Duodenal mucosa (tissue), 2 donors: ENCODE data around the gene CLEC2D.
A peak's percentile ranks its signal among the peaks of the same experiment; 100 is the strongest.
"Not testable (repeated sequence)": the region's sequence is repeated elsewhere in the genome, so short reads cannot be mapped to it uniquely, and the experiment has no call there.

Experiments
- H3K27ac ChIP-seq: one replicate; pipeline ENCODE4 v1.7.0; 2013; ENCODE audit warnings: low read depth, low read length
- H3K27me3 ChIP-seq, 2 donors: one replicate each; pipeline ENCODE4 v1.7.0; 2013; ENCODE audit warnings: low read length in 2 of 2, control low read depth in 1 of 2; ENCODE audit not compliant: insufficient read depth in 2 of 2, control insufficient read depth in 1 of 2
- H3K36me3 ChIP-seq, 2 donors: one replicate each; pipeline ENCODE4 v1.7.0; 2013; ENCODE audit warnings: low read length in 2 of 2, control low read depth in 1 of 2; ENCODE audit not compliant: insufficient read depth in 2 of 2, control insufficient read depth in 1 of 2
- H3K4me1 ChIP-seq, 2 donors: one replicate each; pipeline ENCODE4 v1.7.0; 2013; ENCODE audit warnings: low read length in 2 of 2, control low read depth in 1 of 2; ENCODE audit not compliant: insufficient read depth in 2 of 2, control insufficient read depth in 1 of 2
- H3K4me3 ChIP-seq, 2 donors: one replicate each; pipeline ENCODE4 v1.7.0; 2013; ENCODE audit warnings: low read length in 2 of 2, low read depth in 1 of 2
- H3K9ac ChIP-seq, 2 donors: one replicate each; pipeline ENCODE4 v1.7.0; 2013; ENCODE audit warnings: low read length in 2 of 2, low read depth in 1 of 2
- H3K9me3 ChIP-seq, 2 donors: one replicate each; pipeline ENCODE4 v1.7.0; 2013; ENCODE audit warnings: low read length in 2 of 2, control low read depth in 1 of 2; ENCODE audit not compliant: control insufficient read depth in 1 of 2

Gene CLEC2D

GRCh38 chr12:9642606-9643265, 26.8 kb upstream of the CLEC2D start:
- H3K27me3 ChIP-seq, result no peaks in the 10 kb centered on the region
- no peaks in the 10 kb centered on the region for H3K36me3 ChIP-seq
- H3K4me1 ChIP-seq, result peaks cover 0 to 5% of the 10 kb centered on the region in 2 donors

GRCh38 chr12:9643266-9643660, 26.2 kb upstream of the CLEC2D start:
- H3K4me1 ChIP-seq, result peaks cover 0 to 6% of the 10 kb centered on the region in 2 donors
- no peak overlapping the region for H3K4me3 ChIP-seq
- peaks cover 0 to 4% of the 10 kb centered on the region in 2 donors for H3K9me3 ChIP-seq
- no peak overlapping the region for H3K9ac ChIP-seq
- H3K36me3 ChIP-seq, result no peaks in the 10 kb centered on the region
- no peak overlapping the region for H3K27ac ChIP-seq
- H3K27me3 ChIP-seq, result no peaks in the 10 kb centered on the region

More at GRCh38 chr12:9642606-9643265, 26.8 kb upstream of the CLEC2D start:
- Histone ChIP-seq H3K4me3 (no peak overlapping the region), H3K9ac (no peak overlapping the region), H3K9me3 (peaks cover 0 to 4% of the 10 kb centered on the region in 2 donors), H3K27ac (no peak overlapping the region)

- peaks cover 0 to 18% of the 10 kb centered on the region in 2 donors for H3K4me1 ChIP-seq
- not testable (repeated sequence) for H3K27ac ChIP-seq, H3K9me3 ChIP-seq
Measured at GRCh38 chr12:9644985-9645551, 24.4 kb upstream of the CLEC2D start.

GRCh38 chr12:9646794-9647781, 22.4 kb upstream of the CLEC2D start:
- Histone ChIP-seq H3K4me1 (peaks cover 0 to 25% of the 10 kb centered on the region in 2 donors), H3K27me3 (no peaks in the 10 kb centered on the region), H3K27ac (peak overlapping the region; percentile 64), H3K36me3 (no peaks in the 10 kb centered on the region), H3K9ac (peak overlapping the region; percentile 68 to 86), H3K9me3 (peaks cover 0 to 4% of the 10 kb centered on the region in 2 donors), H3K4me3 (peak overlapping the region; percentile 82 to 88)

More at GRCh38 chr12:9644985-9645551, 24.4 kb upstream of the CLEC2D start:
- not testable (repeated sequence) for H3K9ac ChIP-seq, H3K27me3 ChIP-seq, H3K4me3 ChIP-seq, H3K36me3 ChIP-seq

- peak overlapping the region; percentile 64 for H3K27ac ChIP-seq
- no peaks in the 10 kb centered on the region for H3K27me3 ChIP-seq
- H3K9ac ChIP-seq, result peak overlapping the region; percentile 68 to 86
- peaks cover 0 to 25% of the 10 kb centered on the region in 2 donors for H3K4me1 ChIP-seq
- H3K4me3 ChIP-seq, result peak overlapping the region; percentile 82 to 88
- peaks cover 0 to 4% of the 10 kb centered on the region in 2 donors for H3K9me3 ChIP-seq
- H3K36me3 ChIP-seq, result no peaks in the 10 kb centered on the region
Measured at GRCh38 chr12:9647825-9648700, 21.4 kb upstream of the CLEC2D start.

GRCh38 chr12:9648701-9649531, 20.6 kb upstream of the CLEC2D start:
- H3K27ac ChIP-seq, result peak overlapping the region; percentile 64
- peaks cover 0 to 25% of the 10 kb centered on the region in 2 donors for H3K4me1 ChIP-seq
- H3K4me3 ChIP-seq, result peak overlapping the region; percentile 82 to 88
- no peaks in the 10 kb centered on the region for H3K27me3 ChIP-seq
- peaks cover 0 to 2% of the 10 kb centered on the region in 2 donors for H3K36me3 ChIP-seq
- H3K9me3 ChIP-seq, result peaks cover 0 to 4% of the 10 kb centered on the region in 2 donors
- H3K9ac ChIP-seq, result peak overlapping the region; percentile 68 to 86

- H3K27me3 ChIP-seq, result no peaks in the 10 kb centered on the region
- peaks cover 0 to 4% of the 10 kb centered on the region in 2 donors for H3K9me3 ChIP-seq
- H3K36me3 ChIP-seq, result peaks cover 0 to 9% of the 10 kb centered on the region in 2 donors
- H3K4me3 ChIP-seq, result peak overlapping the region; percentile 82 to 88
- H3K27ac ChIP-seq, result peak overlapping the region; percentile 48
- peaks cover 0 to 25% of the 10 kb centered on the region in 2 donors for H3K4me1 ChIP-seq
- peak overlapping the region; percentile 68 to 86 for H3K9ac ChIP-seq
Measured at GRCh38 chr12:9649532-9649940, 20.0 kb upstream of the CLEC2D start.

GRCh38 chr12:9650151-9650576, 19.3 kb upstream of the CLEC2D start:
- Histone ChIP-seq H3K27me3 (no peaks in the 10 kb centered on the region), H3K4me3 (peak overlapping the region; percentile 82 to 88), H3K36me3 (peaks cover 0 to 14% of the 10 kb centered on the region in 2 donors), H3K9me3 (no peaks in the 10 kb centered on the region), H3K4me1 (peaks cover 0 to 25% of the 10 kb centered on the region in 2 donors), H3K27ac (no peak overlapping the region), H3K9ac (peak overlapping the region; percentile 16 to 68)
